ENCODE data around the gene RABGAP1L.

DNA sequence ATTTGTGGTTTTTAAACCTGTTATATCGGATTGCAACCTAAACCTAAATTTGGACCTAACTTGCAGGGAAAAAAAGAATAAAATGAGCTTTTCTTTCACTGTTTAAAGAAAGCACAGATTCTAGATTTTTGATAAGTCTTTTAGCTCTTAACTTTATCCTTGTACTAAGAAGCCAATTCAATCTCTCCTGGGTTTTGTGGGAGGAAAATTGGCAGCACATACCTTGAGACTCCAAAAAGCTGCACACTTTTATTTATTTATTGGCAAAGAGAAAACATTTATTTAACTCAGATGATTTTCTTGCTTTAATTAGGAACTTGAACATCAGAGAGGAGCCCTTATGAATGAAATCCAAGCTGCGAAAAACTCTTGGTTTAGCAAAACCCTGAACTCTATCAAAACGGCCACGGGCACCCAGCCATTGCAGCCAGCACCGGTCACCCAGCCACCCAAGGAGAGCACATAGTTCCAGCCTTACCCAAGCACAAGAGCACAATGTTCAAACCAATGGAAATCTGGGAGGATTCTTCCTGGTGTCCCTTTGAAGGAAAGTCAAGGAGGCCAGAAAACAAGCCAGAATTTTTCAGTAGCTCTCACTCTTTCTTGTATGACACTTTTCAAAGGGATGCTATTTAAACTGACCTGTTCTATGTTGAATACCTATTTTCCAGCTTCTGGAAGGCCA lies 830.4 kb downstream of the RABGAP1L start:
- TF ChIP-seq, protein P1, sequence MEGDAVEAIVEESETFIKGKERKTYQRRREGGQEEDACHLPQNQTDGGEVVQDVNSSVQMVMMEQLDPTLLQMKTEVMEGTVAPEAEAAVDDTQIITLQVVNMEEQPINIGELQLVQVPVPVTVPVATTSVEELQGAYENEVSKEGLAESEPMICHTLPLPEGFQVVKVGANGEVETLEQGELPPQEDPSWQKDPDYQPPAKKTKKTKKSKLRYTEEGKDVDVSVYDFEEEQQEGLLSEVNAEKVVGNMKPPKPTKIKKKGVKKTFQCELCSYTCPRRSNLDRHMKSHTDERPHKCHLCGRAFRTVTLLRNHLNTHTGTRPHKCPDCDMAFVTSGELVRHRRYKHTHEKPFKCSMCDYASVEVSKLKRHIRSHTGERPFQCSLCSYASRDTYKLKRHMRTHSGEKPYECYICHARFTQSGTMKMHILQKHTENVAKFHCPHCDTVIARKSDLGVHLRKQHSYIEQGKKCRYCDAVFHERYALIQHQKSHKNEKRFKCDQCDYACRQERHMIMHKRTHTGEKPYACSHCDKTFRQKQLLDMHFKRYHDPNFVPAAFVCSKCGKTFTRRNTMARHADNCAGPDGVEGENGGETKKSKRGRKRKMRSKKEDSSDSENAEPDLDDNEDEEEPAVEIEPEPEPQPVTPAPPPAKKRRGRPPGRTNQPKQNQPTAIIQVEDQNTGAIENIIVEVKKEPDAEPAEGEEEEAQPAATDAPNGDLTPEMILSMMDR (IDR thresholded peaks at IDR 0.05; ENCODE audit: low read depth, low read length, missing input control) = no peak
- no peak for TF ChIP-seq JUND (IDR thresholded peaks at IDR 0.05)
- no peak for TF ChIP-seq TAF1 (conservative IDR thresholded peaks at IDR 0.05)
- no peak for TF ChIP-seq EGR1 (IDR thresholded peaks at IDR 0.05; ENCODE audit: low read depth in 2 of 2)
- no peak for TF ChIP-seq GABPA (IDR thresholded peaks at IDR 0.05 in 1 of 2, conservative IDR thresholded peaks at IDR 0.05 in 1 of 2)
- TF ChIP-seq, protein P2, sequence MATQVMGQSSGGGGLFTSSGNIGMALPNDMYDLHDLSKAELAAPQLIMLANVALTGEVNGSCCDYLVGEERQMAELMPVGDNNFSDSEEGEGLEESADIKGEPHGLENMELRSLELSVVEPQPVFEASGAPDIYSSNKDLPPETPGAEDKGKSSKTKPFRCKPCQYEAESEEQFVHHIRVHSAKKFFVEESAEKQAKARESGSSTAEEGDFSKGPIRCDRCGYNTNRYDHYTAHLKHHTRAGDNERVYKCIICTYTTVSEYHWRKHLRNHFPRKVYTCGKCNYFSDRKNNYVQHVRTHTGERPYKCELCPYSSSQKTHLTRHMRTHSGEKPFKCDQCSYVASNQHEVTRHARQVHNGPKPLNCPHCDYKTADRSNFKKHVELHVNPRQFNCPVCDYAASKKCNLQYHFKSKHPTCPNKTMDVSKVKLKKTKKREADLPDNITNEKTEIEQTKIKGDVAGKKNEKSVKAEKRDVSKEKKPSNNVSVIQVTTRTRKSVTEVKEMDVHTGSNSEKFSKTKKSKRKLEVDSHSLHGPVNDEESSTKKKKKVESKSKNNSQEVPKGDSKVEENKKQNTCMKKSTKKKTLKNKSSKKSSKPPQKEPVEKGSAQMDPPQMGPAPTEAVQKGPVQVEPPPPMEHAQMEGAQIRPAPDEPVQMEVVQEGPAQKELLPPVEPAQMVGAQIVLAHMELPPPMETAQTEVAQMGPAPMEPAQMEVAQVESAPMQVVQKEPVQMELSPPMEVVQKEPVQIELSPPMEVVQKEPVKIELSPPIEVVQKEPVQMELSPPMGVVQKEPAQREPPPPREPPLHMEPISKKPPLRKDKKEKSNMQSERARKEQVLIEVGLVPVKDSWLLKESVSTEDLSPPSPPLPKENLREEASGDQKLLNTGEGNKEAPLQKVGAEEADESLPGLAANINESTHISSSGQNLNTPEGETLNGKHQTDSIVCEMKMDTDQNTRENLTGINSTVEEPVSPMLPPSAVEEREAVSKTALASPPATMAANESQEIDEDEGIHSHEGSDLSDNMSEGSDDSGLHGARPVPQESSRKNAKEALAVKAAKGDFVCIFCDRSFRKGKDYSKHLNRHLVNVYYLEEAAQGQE (IDR thresholded peaks at IDR 0.05) = no peak
- TF ChIP-seq YY1 (IDR thresholded peaks at IDR 0.05) = no peak
- TF ChIP-seq FOXA1 (IDR thresholded peaks at IDR 0.05) = no peak
- TF ChIP-seq ZBTB33 (IDR thresholded peaks at IDR 0.05) = no peak

Measured in liver (tissue), 3 donors.